SU-DHL-6 (cell line): Measurements from ENCODE around the gene DEDD.
A peak's percentile ranks its signal among the peaks of the same experiment; 100 is the strongest.

Experiments
- H2AFZ ChIP-seq: fragments of 200-600 bp; sonication (generic); 2 replicates; pipeline ENCODE4 v1.6.1; 2014; ENCODE audit warnings: low read depth, mild to moderate bottlenecking, moderate library complexity, mixed read lengths, antibody characterized with exemption, low read length; ENCODE audit not compliant: severe bottlenecking
- H3F3A ChIP-seq: fragments of 200-600 bp; shearing (Covaris generic); 2 replicates; pipeline ENCODE4 v1.6.0; 2016; ENCODE audit warnings: antibody characterized with exemption, mild to moderate bottlenecking; ENCODE audit not compliant: insufficient read depth
- H3K27ac ChIP-seq: fragments of 200-600 bp; sonication (generic); 2 replicates; pipeline ENCODE4 v1.5.1; 2016; ENCODE audit warnings: low read depth, mild to moderate bottlenecking, low read length, moderate library complexity, mixed read lengths
- H3K27me3 ChIP-seq: fragments of 200-600 bp; sonication (generic), shearing (Covaris generic); 2 replicates; pipeline ENCODE4 v1.6.0; 2014; ENCODE audit warnings: mild to moderate bottlenecking, low read length
- H3K36me3 ChIP-seq: fragments of 200-600 bp; sonication (generic); 2 replicates; pipeline ENCODE4 v1.6.1; 2014; ENCODE audit warnings: mild to moderate bottlenecking, low read length, mixed read lengths
- H3K4me2 ChIP-seq: fragments of 300-600, 200-600 bp; shearing (Covaris generic), sonication (generic); 2 replicates; pipeline ENCODE4 v1.6.0; 2014; ENCODE audit warnings: low read length, low read depth, mild to moderate bottlenecking; ENCODE audit not compliant: poor library complexity, severe bottlenecking
- H3K4me3 ChIP-seq: fragments of 200-600 bp; sonication (generic); 2 replicates; pipeline ENCODE4 v1.5.1; 2014; ENCODE audit warnings: antibody characterized with exemption, low read length, mild to moderate bottlenecking, mixed read lengths; ENCODE audit not compliant: insufficient read depth, poor library complexity, severe bottlenecking
- H3K79me2 ChIP-seq: fragments of 200-600 bp; sonication (generic); 2 replicates; pipeline ENCODE4 v1.6.1; 2014; ENCODE audit warnings: mild to moderate bottlenecking, low read length, moderate library complexity; ENCODE audit not compliant: insufficient read depth
- H3K9ac ChIP-seq: fragments of 200-600 bp; sonication (generic); 2 replicates; pipeline ENCODE4 v1.7.0; 2014; ENCODE audit warnings: mild to moderate bottlenecking, low read length
- H3K9me2 ChIP-seq: fragments of 200-600 bp; sonication (generic); replicated peaks from 2 replicates; pipeline ENCODE4 v1.6.1; 2014; ENCODE audit warnings: low read length; ENCODE audit not compliant: insufficient read depth
- H3K9me3 ChIP-seq: fragments of 200-600 bp; sonication (generic); 2 replicates; pipeline ENCODE4 v1.6.1; 2014; ENCODE audit warnings: low read length, mixed read lengths; ENCODE audit not compliant: insufficient read depth
- H4K20me1 ChIP-seq: fragments of 200-600 bp; sonication (generic); 2 replicates; pipeline ENCODE4 v1.6.1; 2014; ENCODE audit warnings: low read depth, mild to moderate bottlenecking, antibody characterized with exemption, low read length, moderate library complexity, mixed read lengths
- EZH2phosphoT487 ChIP-seq: fragments of 200-600 bp; sonication (generic), shearing (Covaris generic); conservative IDR thresholded peaks from 2 replicates; pipeline ENCODE4 v1.6.1; 2018; ENCODE audit warnings: mild to moderate bottlenecking, antibody characterized with exemption, low read length, moderate library complexity, mixed read lengths
- TF ChIP-seq, protein P1 (sequence below): fragments of 200-600 bp; sonication (generic); IDR thresholded peaks from one replicate; pipeline ENCODE4 v1.5.1; 2017; ENCODE audit warnings: antibody characterized with exemption, mild to moderate bottlenecking, low read length, moderate library complexity; ENCODE audit not compliant: insufficient read depth, poor library complexity, severe bottlenecking

The DEDD gene

DNA sequence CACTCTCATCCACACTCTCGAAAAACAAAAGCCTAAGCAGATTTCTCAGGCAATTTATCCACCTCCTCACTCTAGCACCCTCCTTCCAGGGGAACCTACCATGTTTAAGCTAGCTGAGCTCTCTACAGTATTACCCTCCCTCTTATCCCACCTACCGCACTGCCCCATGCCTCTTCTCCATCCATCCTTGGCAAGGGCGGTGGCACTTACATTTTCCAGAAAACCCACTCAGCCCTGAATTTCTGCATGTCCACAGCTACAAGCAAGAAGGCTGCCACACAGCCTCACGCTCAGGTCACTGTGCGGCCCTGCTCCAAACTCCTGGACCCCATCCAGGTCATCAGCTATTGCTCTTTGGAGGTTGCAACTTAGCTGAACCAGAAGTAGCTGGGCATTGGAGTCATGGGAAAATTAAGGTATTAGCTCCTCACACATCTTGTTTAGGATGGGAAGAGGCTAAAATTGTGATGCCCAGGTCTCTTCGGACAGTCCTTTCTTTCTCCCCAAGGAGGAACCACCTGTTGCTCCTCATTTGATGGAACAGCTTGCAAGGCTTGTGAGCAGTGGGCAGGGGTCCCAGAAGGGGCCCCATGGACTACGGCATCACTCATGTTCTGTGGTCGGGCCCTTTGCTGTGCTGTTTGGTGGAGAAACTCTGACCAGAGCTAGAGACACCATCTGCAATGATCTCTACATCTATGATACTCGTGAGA, 33.2 kb downstream of the DEDD start:
- Histone ChIP-seq H3K27ac (no peak overlapping the region), H3K9ac (no peak overlapping the region), H4K20me1 (no peaks in the 10 kb centered on the region), H3K9me3 (no peaks in the 10 kb centered on the region), H3K4me2 (no peak overlapping the region), H2AFZ (no peak overlapping the region), H3K36me3 (0 out of 2 replicates have a peak, but pooled peaks cover 3% of the 10 kb centered on the region), H3K4me3 (no peak overlapping the region), H3K79me2 (peaks cover 6% of the 10 kb centered on the region; the same call in 1 of the 2 replicates), H3K9me2 (no peaks in the 10 kb centered on the region), H3K27me3 (no peaks in the 10 kb centered on the region), H3F3A (no peaks in the 10 kb centered on the region)
- TF ChIP-seq, protein P1, sequence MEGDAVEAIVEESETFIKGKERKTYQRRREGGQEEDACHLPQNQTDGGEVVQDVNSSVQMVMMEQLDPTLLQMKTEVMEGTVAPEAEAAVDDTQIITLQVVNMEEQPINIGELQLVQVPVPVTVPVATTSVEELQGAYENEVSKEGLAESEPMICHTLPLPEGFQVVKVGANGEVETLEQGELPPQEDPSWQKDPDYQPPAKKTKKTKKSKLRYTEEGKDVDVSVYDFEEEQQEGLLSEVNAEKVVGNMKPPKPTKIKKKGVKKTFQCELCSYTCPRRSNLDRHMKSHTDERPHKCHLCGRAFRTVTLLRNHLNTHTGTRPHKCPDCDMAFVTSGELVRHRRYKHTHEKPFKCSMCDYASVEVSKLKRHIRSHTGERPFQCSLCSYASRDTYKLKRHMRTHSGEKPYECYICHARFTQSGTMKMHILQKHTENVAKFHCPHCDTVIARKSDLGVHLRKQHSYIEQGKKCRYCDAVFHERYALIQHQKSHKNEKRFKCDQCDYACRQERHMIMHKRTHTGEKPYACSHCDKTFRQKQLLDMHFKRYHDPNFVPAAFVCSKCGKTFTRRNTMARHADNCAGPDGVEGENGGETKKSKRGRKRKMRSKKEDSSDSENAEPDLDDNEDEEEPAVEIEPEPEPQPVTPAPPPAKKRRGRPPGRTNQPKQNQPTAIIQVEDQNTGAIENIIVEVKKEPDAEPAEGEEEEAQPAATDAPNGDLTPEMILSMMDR: no peak
- no peak for TF ChIP-seq EZH2phosphoT487

DNA sequence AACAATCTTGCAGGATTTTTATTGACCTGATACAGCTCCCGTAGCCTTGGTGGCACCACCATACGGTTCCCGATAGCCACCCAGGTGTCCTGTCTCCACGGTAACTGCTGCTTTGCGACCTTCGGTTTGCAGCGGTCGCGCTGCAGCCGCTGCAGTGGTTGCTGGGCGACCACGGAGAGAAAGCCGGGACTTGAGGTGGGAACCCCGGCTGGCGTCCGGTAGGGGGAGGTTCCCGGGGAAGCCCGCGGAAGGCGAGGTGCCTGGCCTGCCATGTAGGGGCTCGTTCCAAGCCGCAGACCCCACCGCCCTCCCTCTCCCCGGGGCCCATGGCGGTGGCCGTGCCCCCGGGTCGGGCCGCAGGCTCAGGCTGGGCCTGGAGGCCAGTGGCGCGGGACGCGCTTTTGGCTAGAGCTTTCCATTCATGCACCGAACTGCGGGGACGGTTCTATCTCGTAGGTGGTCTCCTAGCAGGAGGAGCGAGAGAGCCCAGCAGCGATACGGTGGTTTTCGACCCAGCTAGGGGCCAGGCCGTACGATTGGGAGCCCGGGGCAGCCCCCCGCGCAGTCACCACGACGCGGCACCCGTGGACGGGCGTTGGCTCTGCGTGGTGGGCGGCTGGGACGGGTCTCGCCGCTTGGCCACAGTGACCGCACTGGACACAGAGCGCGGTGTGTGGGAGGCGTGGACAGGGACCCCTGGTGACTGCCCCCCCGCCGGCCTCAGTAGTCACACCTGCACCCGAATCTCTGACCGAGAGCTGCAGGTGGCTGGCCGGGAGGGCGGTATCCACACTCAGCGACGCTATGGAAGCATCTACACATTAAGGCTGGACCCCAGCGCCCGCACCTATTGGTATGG, 34.0 kb downstream of the DEDD start, which contains the start of gene KLHDC9:
KLHDC9 (plus strand) TSS at position 152 of the 859 bp plus-strand sequence; CDS start at position 327, 175 bp downstream.
- no peaks in the 10 kb centered on the region for H3K9me3 ChIP-seq
- H4K20me1 ChIP-seq: no peaks in the 10 kb centered on the region
- no peaks in the 10 kb centered on the region; the same call in 1 of the 2 replicates for H3K79me2 ChIP-seq
- H2AFZ ChIP-seq: no peak within 1 kb of the TSS
- no peaks in the 10 kb centered on the region for H3K27me3 ChIP-seq
- H3K27ac ChIP-seq: no peak within 1 kb of the TSS
- H3K9me2 ChIP-seq: no peaks in the 10 kb centered on the region
- no peak within 1 kb of the TSS for H3K9ac ChIP-seq
- TF ChIP-seq EZH2phosphoT487: no peak
- TF ChIP-seq, protein P1: no peak
- H3K4me3 ChIP-seq: no peak within 1 kb of the TSS
- no peaks in the 10 kb centered on the region for H3F3A ChIP-seq
- peak within 1 kb of the TSS; percentile 36 for H3K4me2 ChIP-seq
- H3K36me3 ChIP-seq: 0 out of 2 replicates have a peak, but pooled peaks cover 3% of the 10 kb centered on the region

GRCh38 chr1:161096530-161096929, 35.9 kb downstream of the DEDD start:
- no peak overlapping the region for H3K27ac ChIP-seq
- no peaks in the 10 kb centered on the region for H3F3A ChIP-seq
- no peaks in the 10 kb centered on the region for H3K27me3 ChIP-seq
- no peak overlapping the region for H3K9ac ChIP-seq
- no peak overlapping the region for H3K4me2 ChIP-seq
- H3K4me3 ChIP-seq: no peak overlapping the region
- H2AFZ ChIP-seq: no peak overlapping the region
- 0 out of 2 replicates have a peak, but pooled peaks cover 3% of the 10 kb centered on the region for H3K36me3 ChIP-seq
- no peaks in the 10 kb centered on the region for H3K9me3 ChIP-seq
- H3K9me2 ChIP-seq: no peaks in the 10 kb centered on the region
- no peaks in the 10 kb centered on the region for H4K20me1 ChIP-seq
- TF ChIP-seq EZH2phosphoT487: no peak
- TF ChIP-seq, protein P1: no peak
- H3K79me2 ChIP-seq: no peaks in the 10 kb centered on the region
